ENCODE data around the gene RNU7-1. TPM values are rescaled to one million over a fixed set of nuclear protein-coding genes. Genes with fewer than 3 reads are reported as not detected.

RNU7-1 gene
- total and polyA plus RNA-seq, 9 of the 15 experiments (the other 6 are each of a cell fraction or from before 2014, with no cell fraction given): not detected

DNA sequence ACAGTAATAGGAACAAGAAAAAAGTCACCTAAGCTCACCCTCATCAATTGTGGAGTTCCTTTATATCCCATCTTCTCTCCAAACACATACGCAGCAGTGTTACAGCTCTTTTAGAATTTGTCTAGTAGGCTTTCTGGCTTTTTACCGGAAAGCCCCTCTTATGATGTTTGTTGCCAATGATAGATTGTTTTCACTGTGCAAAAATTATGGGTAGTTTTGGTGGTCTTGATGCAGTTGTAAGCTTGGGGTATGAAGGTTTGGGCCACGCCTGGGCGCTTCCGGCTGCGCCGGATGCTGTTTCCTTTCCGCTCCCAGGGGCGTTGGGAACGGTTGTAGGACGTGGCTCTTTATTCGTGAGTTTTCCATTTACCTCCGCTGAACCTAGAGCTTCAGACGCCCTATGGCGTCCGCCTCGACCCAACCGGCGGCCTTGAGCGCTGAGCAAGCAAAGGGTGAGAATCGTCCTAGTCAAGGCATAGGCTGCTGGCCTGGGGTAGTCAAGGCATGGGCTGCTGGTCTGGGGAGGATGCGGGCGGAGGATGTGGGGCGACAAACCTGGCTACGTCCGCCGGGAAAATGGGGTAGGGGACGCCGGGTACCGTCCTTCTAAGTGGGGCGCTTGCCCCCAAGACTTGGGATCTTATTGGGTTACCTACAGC lies at the start of gene RNU7-1, which contains the start of gene C12orf57 (continued):
- TF ChIP-seq MLX (CRISPR knock-in tag; conservative IDR thresholded peaks at IDR 0.05): peak in 1 of 2 experiments; percentile 98; a peak in 2 of 4 replicates
- TF ChIP-seq KLF10 (CRISPR knock-in tag; IDR thresholded peaks at IDR 0.05): peak; percentile 96
- TF ChIP-seq GABPB2 (CRISPR knock-in tag; conservative IDR thresholded peaks at IDR 0.05): peak; percentile 95
- no peak for TF ChIP-seq GATAD2B (IDR thresholded peaks at IDR 0.05; ENCODE audit: borderline replicate concordance)
- no peak for TF ChIP-seq ZNF282 (CRISPR knock-in tag; IDR thresholded peaks at IDR 0.05)
- peak; percentile 78 for TF ChIP-seq E2F3 (CRISPR knock-in tag; IDR thresholded peaks at IDR 0.05)
- no peak for TF ChIP-seq ZC3H11A (IDR thresholded peaks at IDR 0.05; ENCODE audit: low read depth, low read length)
- no peak for TF ChIP-seq TFAM (CRISPR knock-in tag; conservative IDR thresholded peaks at IDR 0.05)
- TF ChIP-seq RAD21 (CRISPR knock-in tag; conservative IDR thresholded peaks at IDR 0.05 in 1 of 2, IDR thresholded peaks at IDR 0.05 in 1 of 2): peak in 1 of 2 experiments; percentile 45; a peak in 1 of 4 replicates
- peak; percentile 92 for TF ChIP-seq CREB5 (CRISPR knock-in tag; IDR thresholded peaks at IDR 0.05)
- no peak for TF ChIP-seq KAT2B (IDR thresholded peaks at IDR 0.05; ENCODE audit: low read depth, low read length)
- TF ChIP-seq BRD9 (IDR thresholded peaks at IDR 0.05; ENCODE audit: low read depth, partially characterized antibody): no peak
- TF ChIP-seq NELFE (IDR thresholded peaks at IDR 0.05; ENCODE audit: insufficient read depth, insufficient read length): peak; percentile 72
- TF ChIP-seq PHB (CRISPR knock-in tag; IDR thresholded peaks at IDR 0.05): peak; percentile 99
- TF ChIP-seq NFIX (CRISPR knock-in tag; IDR thresholded peaks at IDR 0.05; ENCODE audit: low read depth): no peak
- TF ChIP-seq MCM7 (IDR thresholded peaks at IDR 0.05): no peak
- TF ChIP-seq ZNF175 (CRISPR knock-in tag; IDR thresholded peaks at IDR 0.05; ENCODE audit: low read depth): no peak
- TF ChIP-seq SMC3 (conservative IDR thresholded peaks at IDR 0.05; ENCODE audit: insufficient read depth, low read depth, low read length): no peak
- TF ChIP-seq BRF2 (IDR thresholded peaks at IDR 0.05; ENCODE audit: borderline replicate concordance, insufficient read depth, insufficient read length): no peak
- TF ChIP-seq EZH2 (IDR thresholded peaks at IDR 0.05; ENCODE audit: borderline replicate concordance, low read depth, low read length): no peak
- TF ChIP-seq NR2C2 (CRISPR knock-in tag; IDR thresholded peaks at IDR 0.05): no peak
- TF ChIP-seq NR2C2 (tag; IDR thresholded peaks at IDR 0.05): peak; percentile 77
- 0 out of 2 replicates have a peak, but pooled peaks have one; percentile 44 for TF ChIP-seq ZHX1 (conservative IDR thresholded peaks at IDR 0.05; ENCODE audit: low read length)

Measured in K562 (cell line).